Stomach (tissue), 4 donors: ENCODE results near the gene CAMK2B.

ENCODE experiments used
- POLR2AphosphoS5 ChIP-seq, 3 donors: sonication (generic); formaldehyde crosslinking; IDR thresholded peaks; one replicate each; pipeline ENCODE4 v1.6.1; 2016; ENCODE audit warnings: antibody characterized with exemption in 3 of 3
- TF ChIP-seq, protein P1 (sequence below), 7 experiments: fragments of 450-650 bp in 4 of 7; fragments of 200-600 bp in 3 of 7; sonication (generic) in 3 of 7; IDR thresholded peaks; one replicate each; pipeline ENCODE4 v1.5.1; 2016 to 2019; ENCODE audit warnings: antibody characterized with exemption in 7 of 7, control low read depth in 2 of 7, mild to moderate bottlenecking in 1 of 7

- TF ChIP-seq, protein P1, sequence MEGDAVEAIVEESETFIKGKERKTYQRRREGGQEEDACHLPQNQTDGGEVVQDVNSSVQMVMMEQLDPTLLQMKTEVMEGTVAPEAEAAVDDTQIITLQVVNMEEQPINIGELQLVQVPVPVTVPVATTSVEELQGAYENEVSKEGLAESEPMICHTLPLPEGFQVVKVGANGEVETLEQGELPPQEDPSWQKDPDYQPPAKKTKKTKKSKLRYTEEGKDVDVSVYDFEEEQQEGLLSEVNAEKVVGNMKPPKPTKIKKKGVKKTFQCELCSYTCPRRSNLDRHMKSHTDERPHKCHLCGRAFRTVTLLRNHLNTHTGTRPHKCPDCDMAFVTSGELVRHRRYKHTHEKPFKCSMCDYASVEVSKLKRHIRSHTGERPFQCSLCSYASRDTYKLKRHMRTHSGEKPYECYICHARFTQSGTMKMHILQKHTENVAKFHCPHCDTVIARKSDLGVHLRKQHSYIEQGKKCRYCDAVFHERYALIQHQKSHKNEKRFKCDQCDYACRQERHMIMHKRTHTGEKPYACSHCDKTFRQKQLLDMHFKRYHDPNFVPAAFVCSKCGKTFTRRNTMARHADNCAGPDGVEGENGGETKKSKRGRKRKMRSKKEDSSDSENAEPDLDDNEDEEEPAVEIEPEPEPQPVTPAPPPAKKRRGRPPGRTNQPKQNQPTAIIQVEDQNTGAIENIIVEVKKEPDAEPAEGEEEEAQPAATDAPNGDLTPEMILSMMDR (IDR thresholded peaks at IDR 0.05), result no peak
- no peak for TF ChIP-seq POLR2AphosphoS5 (IDR thresholded peaks at IDR 0.05)
Observed at GRCh38 chr7:44292420-44292817, 33.0 kb downstream of the CAMK2B start.
